ENCODE results near the gene SMTN.
"Not testable (repeated sequence)": the region's sequence is repeated elsewhere in the genome, so short reads cannot be mapped to it uniquely, and the experiment has no call there.

The SMTN gene

DNA sequence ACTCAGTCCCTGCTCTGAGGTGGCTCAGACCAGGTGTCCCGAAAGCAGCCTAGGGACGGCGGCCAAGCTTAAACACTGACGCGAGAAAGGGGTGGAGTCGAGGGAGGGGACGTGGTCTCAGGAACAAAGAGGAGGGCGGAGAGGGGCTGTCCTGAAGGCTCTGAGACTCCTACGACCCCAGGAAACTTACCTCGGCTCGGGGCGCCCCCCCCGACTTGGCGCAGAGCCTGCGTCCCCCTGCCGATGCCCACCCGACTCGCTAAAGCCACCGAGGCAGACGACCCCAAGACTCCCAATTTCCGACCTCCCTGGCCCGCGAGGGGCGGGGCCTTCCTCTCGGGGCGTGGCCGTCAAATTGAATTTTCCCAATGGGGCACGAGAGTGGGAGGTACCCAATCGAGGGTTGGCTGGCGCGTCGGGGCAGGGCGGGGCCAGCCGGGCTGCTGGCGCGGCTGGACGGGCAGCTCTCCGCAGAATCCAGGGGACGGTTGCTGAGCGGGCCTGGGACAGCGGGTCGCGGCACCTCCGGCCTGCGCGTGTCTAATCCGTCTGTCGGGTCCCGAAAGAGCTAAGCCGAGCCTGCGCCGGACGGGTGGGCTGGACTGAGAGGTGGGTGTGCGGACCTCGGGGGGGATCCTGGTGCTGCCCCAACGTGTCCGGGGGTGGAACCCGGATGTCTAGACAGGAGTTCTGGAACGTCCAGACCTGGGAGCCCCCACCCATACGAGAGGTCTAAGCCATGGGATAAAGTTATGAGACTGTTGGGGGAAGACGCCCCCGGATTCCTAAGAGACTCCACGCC lies at the start of gene SMTN:
SMTN (plus strand) TSS at position 471 of the 802 bp plus-strand sequence. CDS start 1,941 bp downstream, outside the sequence.
- peak; percentile 43 for DNase-seq

DNA sequence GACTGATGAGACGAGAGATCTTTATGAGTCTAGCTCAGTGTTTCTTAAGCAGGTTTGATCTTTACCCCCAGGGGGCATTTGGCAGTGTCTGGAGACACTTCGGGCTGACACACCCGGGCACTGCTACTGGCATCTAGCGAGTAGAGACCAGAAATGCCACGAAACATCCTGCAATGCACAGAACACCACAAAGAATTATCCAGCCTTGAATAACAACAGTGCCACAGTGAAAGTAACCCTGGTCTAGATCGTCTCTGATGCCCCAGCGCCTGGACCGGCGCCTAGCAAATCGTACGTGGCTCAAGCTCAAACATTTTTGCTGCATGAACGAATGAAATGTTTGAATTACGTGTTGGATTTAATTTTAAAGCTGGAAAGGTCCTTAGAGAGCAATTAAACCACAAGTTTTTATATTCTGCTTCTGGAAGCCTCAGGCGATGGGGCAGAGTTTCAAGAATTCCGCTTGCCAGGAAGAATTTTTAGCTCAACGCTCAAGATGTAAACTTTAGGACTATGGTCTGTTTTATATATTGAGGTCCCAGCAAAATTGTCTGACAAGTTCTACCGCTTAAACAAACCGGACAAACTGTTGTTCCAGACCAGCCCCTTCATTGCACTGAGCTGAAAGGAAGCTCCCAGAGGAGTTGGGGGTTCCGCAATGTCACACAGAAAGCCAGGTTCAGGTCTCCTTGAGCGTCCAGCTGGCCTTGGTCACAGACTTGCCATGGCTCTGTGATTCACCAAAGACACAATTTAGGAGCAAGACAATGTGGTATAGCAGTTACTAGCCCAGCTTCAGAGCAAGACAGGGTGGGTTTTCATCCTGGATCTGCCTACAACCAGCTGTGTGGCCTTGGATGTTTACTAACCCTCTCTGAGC lies 44.2 kb upstream of the SMTN start:
- no peak for DNase-seq

DNA sequence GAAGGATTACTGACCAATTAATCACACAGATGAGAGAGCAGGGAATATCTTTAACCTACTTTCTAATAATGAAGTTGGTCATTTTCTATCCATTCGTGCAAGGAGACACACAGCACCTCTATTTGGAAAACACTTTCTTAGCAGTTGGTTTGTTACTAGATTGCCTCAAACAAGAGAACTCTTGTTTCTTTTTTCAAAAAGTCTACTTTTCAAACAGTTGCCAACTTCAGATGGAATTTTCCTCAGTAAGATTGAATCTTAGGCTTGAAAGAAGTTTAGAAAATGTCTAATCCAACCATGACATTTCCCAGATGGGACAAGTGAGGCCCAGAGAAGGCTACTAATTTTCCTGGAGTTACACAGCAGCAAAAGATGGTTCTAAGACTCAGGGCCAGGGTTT lies 42.4 kb upstream of the SMTN start:
- no peak for DNase-seq

DNA sequence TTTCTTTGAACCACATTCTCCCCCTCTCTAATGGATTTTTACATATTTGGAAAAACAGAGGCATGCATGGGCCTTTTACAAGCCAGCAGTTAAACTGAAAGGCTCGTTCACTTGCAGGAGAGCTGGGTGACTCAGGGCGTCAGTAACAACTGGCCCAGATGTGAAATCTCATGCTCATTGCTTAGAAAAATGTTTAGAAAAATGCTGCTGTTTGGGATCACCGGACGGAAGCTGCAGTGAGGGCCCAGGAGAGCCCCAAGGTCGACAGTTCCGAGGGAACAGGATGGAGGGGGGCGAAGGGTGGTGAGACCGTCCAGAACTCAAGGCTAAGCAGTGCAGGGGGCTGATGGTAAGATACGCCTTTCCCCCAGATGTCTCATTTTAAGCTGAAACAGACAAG lies 41.7 kb upstream of the SMTN start:
- DNase-seq = no peak

DNA sequence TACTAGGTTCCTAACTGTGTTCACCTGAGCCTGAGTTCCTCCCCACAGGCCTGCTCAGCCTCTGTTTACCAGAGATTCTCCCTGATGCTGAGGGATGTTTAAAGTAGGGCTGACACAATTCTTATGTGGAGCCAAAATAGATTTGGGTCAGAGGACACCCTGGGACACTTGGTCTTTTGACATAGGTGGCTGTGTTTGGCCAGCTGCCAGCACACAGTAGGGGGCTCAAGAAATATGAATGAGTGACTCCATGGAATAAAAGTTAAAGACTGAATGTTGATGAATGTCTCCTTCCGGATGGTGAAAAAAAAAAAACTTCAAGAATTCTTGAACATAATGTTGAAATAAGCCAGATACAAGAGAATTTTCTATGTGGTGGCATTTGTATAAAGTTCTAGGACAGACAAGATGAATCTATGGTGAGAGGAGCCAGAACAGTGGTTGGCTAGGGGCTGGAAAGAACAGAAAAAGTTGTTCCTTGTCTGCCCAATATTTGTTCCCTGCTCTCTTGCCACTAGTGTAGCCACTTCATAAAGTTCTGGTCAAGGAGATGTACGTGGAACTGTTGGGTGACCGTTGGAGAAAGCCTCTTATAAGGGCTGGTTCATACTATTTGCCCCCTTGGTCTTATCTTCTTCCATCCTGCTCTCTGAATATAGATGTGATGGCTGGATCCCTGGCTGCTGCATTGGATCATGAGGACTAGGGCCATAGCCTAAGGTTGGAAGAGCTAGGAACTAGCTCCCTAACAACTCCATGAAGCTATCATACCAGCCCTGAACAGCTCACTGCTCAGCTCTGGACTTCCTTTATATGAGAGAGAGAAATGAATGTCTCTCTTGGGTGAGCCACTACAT lies 40.3 kb upstream of the SMTN start:
- no peak for DNase-seq

DNA sequence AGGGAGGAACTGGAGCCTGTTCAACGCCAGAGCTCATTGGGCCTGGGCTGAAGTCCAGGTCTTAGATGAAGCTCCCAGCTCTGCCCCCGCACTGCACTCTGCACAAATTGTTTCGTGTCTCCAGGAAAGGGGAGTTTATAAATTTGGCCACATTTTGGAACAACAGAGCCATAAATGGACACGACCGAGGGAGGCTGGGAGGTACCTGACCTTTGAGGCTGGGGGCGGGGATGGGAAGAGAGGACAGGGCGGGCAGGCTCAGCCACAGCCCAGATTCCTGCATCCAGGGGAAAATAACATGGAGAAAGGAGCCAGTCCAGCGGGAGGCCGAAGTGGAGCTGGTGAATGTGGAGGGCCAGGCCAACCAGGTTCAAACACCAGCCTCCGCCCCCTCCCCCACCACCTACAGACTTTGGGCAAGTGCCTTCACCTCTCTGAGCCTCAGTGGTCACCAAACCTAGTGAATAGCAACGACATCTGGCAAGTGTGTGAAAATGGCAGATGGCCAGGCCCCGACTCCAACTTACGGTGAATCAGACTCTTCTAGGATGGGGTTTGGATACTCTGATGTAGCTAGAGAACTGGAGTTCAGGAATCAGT lies 36.8 kb upstream of the SMTN start:
- no peak for DNase-seq

DNA sequence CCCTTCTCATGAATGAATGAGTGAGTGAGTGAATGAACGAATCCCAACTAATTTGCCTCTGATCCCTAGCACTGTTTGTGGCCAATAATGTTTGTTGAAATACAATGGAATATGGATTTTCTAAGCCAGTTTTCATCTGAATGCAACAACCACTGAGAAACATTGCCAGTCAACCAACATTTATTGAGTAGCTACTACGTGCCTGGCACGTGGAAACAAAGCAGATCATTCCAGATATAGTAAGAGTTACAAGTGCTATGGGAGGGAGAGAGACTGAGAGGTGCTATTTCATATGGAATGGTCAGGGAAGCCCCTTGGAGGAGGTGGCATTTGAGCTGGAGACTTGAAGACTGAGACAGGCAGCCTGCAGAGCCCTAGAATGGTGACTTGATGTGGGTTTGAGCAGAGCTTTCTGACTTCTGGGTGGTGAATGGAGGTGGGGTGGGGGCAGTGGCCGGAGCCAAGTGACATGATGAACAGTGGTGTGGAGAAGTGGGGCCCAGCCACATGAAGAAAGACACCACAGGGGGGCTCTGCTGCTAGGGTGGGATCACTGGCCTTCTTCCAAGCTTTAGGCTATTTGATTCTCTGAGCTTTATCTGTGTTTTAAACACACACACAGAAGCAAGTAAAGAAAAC lies 35.1 kb upstream of the SMTN start:
- no peak for DNase-seq

DNA sequence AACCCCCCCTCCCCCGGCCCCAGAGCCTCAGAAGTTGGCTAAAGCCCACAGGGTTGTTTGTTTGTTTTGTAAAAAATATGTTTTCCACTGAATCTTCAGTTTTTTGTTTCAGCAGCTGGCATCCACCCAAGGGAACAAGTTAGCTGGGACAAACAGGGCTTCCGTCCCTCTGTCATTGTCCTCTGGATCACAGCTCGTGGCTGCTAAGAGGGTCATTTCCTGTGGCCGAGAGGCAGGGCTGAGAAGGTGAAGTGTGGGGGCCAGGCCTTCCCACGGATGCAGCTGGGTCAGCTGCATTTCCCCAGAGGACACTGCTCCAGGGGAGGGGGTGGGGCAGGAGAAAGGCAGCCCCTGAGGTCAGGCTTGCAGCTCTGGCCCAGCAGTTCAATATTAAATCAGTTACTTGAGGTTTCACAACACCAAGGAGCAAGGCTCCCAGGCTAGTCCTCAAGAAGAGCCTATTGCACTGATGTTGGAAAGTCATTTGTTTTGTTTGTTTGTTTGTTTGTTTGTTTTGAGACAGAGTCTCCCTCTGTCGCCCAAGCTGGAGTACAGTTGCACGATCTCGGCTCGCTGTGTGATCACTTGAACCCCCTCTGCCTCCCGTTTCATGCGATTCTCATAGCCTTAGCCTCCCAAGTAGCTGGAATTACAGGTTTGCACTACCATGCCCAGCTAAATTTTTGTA lies 34.4 kb upstream of the SMTN start:
- peak; percentile 1 for DNase-seq

DNA sequence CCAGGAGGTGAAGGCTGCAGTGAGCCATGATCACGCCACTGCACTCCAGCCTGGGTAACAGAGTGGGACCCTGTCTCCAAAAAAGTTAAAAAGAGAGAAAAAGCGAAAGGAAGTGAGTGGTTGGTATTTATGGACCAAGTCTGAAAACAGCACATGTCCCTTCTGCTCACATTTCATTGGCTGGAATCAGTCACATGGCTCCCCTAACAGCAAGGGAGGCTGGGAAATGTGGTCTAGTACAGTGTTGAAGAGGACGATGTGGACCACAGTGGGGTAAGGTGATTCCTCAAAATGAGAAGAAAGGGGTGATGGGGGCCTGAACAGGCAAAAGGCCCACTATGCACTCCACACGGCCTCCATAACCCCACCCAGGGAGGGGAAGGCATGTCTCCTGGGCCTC lies 32.5 kb upstream of the SMTN start:
- DNase-seq = no peak

DNA sequence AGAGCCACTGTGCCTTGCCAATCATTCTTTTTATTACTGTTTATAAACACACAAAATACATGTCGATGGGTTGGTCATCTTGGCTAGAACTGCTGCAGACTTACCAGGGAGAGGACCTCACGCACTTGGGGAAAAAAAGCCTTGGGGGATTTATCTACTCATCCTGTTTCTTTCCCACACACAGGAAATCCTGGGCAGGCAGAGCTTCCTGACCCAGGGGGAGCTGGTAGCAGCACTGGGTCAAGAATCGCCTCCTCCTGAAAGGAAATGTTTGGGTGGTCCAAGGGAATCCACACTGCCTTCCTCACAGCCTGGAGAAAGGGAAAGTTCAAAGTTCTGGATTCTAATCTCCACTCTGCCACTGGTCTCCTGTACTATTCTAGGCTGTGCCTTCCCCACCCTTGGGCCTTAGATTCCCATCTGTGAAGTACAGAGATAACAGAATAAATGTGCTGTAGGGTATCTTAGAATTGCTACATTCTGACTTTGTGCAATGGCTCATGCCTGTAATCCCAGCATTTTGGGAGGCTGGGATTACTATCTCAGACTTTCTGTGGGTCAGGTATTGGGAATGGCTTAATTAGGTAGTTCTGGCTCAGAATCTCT lies 31.2 kb upstream of the SMTN start:
- DNase-seq = no peak

DNA sequence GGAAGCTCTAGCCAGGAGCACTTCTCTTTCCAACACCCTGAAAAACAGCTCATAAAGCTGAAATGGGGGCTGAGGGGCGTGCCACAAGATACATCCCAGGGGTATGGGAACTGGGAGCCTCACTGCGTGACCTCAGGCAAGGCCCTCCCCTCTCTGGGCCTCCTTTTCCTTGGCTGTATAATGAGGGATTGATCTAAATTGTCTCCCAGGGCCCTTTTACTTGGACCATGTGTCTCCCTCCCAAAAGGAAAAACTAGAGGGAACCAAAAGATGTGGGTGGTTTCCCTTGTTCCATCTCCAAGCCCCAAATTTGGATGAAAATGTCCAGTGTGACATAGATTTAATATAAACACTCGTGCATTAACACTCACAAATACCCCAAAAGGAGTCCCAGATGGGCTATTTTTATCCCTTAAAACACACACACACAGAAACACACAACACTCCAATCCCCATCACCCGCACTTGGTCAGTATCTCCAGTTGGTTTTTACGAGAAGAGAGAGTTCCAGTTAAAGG lies 25.9 kb upstream of the SMTN start:
- no peak for DNase-seq

DNA sequence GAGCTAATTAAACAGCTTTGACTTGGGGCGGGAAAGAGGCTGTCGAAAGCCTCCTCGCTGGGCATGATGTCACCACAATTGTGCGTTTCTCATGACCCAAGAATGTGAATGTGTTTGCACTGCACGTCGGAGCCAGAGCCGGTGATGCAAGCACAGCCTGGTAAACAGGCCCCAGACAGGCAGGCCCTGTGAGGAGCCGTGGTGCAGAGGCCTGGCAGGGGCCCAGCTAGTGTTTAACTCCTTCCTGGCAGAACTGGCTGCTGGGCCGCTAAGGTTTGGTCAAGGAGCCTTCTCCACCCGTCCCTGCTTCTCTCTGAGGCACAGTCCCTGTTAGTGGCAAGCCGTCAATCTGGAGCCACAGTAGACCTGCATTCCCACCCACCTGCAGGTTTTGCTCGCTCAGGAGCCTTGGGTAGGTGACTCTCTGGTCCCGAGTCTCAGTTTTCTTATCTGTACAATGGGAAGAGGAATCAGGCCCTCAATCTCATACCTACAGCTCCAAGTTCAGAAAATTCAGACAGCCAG lies 25.4 kb upstream of the SMTN start:
- no peak for DNase-seq

DNA sequence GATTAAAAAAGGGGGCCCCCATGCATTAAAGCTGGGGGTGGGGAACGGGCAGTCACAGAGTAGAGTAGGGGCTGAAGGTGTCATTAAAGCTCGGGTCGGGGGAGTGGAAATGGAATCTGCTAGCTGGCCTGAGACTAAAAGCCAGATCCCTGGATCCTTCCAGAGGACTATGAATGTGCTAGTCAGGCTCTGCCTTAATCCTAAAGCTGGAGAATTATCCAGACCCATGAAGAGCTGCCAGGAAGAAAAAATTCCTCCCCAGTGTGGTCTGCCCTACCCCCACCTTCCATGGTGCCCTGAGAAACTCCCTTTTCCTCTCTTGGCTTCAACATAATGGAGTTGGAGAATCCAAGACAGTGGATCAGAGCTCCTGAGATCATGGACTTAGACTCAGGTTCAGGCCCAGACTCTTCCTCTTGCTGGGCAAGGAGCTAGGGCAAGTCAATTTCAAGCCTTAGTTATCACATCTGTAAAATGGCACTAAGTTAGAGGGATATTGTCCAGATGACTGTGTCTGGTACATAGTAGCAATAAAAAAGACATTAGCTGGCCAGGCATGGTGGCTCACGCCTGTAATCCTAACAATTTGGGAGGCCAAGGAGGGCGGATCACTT lies 24.0 kb upstream of the SMTN start:
- no peak for DNase-seq

DNA sequence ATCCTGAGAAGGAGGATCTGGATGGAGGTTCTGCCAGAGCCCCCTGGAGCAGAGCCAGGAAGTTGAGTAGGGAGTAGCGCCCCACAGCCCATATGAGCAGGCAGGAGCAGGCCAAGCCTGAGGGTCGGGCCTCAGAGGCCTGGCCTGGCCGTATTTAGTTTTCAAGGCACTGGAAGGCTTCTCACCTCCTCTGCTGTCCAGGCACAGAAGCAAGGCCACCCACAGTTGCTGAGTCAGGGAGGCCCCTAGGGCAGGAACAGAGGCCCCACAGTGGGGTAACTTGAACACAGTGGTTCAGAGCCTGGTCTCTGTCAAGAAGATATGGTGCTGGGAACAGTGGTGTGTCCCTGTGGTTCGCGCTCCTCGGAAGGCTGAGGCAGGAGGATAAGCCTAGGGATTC lies 21.5 kb upstream of the SMTN start:
- not testable (repeated sequence) for DNase-seq

DNA sequence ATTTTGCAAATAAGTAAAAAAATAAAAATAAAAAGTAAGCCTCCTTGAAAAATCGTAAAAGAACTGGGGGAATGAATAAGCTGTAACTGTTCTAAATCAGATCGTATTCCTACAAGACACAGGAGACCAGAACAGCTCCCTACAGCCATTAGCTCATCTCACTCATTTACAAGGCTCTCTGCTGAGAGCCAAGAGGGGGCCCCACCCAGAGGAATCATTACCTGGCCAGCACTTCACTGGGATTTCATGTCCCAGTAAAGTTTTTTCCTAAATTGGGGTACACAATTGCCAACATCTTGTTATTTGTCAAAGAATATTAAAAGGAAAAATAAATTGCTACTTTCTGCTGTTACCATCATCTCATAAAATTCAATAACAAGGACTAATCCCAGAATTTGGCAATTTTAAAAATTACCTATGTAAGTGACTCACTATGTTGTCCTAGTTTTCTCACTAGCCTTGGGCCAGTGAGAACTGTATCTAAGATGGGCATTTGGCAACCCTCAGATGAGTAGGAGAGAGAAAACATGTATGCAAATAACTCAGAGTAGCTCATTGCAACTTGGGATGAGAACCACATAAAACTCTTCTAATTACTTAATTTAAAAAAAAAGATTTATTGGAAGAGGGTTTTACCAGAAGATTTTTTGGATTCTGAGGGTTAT lies 18.4 kb upstream of the SMTN start:
- DNase-seq = no peak

DNA sequence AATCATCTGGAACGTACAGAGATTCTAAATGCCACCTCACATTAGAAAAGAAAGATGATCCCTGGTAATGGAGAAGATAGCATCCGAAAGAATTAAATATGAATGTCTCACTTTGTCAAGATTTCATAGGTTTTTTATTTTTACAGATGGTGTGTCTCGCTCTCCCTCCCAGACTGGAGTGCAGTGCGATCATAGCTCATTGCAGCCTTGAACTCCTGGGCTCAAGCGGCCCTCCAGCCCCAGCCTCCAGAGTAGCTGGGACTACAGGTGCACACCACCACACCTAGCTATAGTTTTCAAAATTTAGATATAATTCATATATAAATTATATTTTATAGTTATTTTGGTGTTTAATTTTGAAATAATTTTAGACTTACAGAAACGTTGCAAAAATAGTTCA lies 16.7 kb upstream of the SMTN start:
- no peak for DNase-seq

DNA sequence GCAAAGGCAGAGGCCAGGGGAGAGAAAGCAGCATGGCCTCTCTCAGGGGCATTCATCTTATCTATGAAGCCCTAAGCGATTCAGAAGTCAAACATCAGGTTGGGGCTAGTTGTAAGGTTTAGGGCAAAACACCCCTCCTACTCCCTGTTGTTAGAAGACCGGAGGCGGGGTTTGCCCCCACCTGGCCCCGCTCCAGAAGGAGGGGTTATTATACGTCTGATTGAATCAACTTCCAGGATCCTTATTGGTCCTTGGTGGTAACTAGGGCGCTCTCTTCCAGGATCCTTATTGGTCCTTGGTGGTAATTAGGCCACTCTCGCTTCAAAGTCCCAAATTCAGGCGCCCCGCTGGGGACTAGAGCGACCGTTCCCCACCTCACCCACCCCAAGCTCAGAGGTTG lies 12.1 kb upstream of the SMTN start:
- DNase-seq = no peak

DNA sequence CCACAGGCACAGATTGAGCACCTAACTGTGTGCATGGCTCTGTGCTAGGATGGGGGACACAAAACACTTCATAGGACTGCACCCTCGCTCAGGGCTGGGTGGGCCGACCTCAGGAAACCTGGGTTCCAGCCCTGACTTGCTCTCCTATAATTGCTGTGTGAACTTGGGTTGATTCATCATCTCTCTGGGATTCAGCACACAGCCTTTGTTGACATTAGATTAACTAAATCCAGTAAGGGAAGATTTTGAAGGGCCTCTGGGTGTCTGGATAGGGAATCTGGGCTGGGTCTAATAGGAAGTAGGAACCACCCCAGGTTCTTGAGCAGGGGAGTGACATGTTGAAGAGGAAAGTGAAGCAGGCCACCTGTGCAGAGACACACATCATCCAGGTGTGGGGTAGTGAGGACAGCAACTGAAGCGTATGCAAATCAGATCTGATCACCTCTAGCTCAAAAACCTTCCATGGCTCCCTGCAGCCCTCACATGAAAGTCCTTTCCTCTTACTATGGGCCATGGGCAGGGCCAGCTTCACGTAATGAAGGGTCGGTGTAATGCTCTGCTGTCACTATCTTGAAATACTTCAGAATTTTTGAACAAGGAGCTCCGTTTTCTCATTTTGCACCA lies 11.3 kb upstream of the SMTN start:
- not testable (repeated sequence) for DNase-seq

DNA sequence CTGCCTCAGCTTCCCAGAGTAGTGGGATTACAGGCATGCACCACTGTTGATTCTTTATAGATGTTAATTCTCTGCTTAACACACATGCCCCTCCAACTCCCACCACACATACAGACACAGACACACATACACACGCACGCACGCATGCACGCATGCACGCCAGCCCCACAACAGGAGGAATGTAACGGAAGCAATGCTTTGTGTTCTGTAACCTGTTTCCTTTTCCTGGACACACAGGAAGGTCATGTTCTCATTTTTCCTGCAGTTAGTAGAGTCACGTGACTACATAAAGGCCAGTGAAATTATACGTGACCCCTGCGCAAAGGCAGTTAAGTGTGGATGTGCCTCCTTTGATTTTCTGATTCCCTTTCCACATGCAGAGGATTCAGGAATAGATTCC lies 8.0 kb upstream of the SMTN start:
- not testable (repeated sequence) for DNase-seq
